T-helper 22 cell (primary cell): ENCODE data around the gene FOSL1.
A peak's percentile ranks its signal among the peaks of the same experiment; 100 is the strongest.

Experiments used
- DNase-seq: peaks from one replicate; pipeline ENCODE4 v3.0.0-alpha.2; 2020; ENCODE audit warnings: low read depth

The FOSL1 gene

GRCh38 chr11:65882120-65883057 is 17.8 kb downstream of the FOSL1 start:
- DNase-seq: no peak

GRCh38 chr11:65880844-65881421 is 19.3 kb downstream of the FOSL1 start:
- no peak for DNase-seq

- no peak for DNase-seq
Measured at GRCh38 chr11:65880027-65880426, 20.2 kb downstream of the FOSL1 start.

DNA sequence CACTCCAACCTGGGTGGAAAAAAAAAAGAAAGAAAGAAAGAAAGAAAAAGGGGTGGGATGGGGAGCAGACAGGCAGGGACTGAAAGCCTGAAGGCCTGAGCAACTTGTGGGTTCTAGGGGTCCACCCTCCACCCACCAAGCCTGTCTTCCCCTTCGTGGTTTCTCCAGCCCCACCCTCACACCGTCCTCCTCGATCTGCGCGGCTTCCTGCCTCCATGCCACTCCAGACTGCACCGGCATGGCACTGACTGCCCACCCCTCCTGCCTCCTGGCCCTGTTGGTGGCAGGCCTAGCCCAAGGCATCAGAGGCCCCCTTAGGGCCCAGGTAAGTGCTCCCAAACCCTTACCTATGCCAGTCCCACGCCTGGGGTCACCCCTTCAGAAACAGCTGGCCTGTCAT is 20.6 kb downstream of the FOSL1 start, which contains the start of gene CTSW:
Gene CTSW (plus strand): TSS at position 221 of the 400 bp plus-strand sequence. CDS start 18 bp downstream, at position 239.
- no peak for DNase-seq

DNA sequence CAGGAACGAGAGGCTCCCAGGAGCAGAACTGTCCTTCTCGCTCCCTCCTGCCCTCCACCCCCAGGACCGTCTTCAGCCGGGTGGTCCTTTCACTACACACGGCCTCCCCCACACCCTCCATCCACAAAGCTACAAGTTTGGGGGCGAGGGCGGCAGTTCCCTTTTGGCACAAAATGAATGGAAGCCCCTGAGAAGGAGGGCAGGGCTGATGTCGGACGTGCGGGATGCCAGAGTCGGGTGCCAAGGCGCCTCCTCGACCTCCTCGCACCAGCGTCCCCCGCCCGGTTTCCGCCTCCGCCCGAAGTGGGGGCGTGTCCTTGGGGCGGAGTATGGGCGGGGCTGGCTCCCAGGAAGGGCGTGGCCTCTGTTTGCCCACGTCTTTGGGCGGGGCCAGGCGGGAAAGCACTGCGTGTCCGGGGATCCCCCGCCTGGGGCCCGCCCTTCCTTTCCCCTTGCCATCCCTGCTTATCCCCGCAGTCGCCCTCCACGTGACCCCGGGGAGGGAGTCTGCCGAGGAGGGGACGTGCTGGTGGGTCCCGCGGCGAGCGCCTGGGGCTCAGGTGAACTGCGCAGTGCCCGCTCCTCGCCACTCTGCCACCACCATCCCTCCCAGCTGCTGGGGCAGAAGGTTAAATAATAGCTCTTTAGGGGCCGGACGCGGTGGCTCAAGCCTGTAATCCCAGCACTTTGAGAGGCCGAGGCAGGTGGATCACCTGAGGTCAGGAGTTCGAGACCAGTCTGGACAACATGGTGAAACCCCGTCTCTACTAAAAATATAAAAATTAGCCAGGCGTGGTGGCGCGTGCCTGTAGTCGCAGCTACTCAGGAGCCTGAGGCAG is 26.7 kb downstream of the FOSL1 start:
- DNase-seq: peak; percentile 93

DNA sequence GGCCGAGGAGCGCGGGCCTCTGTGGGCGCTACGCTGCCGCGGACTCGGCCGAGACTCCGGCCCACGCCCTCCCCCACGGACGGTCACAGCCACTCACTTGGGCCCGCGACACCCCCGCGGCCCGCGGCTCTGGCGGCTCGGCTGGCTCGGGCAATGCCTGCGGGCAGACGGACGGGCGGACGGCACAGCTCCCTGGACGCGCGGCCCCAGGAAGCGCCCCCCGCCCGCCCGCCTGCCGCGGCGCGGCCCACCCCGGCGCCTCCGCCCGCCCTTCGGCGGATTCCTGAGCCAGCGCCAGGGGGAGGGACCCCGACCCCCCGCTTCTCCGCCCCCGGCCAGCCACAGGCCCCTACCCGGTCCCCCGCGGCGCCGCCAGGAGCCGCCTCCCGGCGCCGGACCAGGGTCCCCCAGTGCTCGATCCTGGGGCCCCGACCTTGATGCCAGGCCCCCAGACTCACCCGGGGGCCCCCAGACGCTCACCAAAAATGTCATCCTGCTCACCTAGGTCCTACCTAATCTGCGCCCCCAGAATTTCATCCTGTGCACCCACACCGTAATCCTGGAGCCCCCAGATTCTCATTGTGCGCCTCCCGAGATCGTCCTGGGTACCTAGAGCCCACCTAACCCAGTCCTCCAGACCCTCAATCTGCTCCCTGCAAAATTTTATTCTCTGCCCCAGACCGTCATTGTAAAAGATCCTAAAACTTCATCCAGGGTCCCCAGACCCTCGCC is 27.4 kb downstream of the FOSL1 start, which contains the start of gene EFEMP2:
Gene EFEMP2 (minus strand): TSS at position 215 of the 732 bp plus-strand sequence. CDS start 446 bp downstream, outside the sequence.
- DNase-seq: no peak

GRCh38 chr11:65871811-65872548 is 28.2 kb downstream of the FOSL1 start:
- no peak for DNase-seq

DNA sequence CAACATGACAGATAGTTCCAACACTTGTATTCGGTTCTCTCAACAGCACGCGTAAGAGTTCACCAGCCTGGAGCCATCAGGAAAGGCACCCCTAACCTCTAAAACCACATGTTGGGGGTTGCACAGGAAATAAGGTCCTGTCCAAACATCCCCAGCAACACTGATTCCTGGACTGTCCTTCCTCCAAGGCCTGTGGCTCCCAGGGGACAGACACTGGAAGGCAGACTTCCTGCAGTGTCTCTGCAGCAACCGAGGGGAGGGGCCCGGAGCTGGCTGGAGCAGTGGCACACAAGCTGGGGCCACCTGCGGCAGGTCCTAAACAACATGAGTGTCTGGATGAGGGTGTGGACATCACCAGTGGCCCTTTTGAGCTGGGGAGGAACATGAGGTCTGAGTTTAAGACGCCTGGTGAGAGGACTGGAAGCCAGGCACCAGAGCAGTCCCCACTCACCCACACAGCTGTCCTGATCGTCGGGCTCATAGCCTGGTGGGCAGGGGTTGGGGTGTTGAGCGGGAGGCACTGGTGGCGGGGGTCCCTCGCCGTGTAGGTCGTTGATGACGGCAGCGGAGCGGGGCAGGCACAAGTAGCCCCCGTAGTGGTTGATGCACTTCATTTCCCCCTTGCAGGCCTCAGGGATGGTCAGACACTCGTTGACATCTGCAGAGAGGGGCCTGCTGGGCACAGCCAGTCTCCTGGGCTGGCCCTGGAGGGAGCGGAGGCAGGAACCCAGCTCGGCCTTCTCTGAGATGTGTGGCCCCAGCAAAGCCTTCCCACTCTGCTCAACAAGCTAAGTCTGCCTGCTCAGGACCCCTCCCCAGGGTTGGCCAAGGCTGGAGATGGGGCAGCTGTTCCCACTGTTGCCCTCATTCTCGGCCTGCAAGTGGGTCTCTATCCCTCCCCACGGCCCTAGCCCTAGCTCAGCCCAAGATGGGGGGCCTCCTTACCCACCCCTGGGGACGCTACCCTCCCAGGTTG is 29.2 kb downstream of the FOSL1 start:
- no peak for DNase-seq

GRCh38 chr11:65870307-65870658 is 29.9 kb downstream of the FOSL1 start:
- no peak for DNase-seq

DNA sequence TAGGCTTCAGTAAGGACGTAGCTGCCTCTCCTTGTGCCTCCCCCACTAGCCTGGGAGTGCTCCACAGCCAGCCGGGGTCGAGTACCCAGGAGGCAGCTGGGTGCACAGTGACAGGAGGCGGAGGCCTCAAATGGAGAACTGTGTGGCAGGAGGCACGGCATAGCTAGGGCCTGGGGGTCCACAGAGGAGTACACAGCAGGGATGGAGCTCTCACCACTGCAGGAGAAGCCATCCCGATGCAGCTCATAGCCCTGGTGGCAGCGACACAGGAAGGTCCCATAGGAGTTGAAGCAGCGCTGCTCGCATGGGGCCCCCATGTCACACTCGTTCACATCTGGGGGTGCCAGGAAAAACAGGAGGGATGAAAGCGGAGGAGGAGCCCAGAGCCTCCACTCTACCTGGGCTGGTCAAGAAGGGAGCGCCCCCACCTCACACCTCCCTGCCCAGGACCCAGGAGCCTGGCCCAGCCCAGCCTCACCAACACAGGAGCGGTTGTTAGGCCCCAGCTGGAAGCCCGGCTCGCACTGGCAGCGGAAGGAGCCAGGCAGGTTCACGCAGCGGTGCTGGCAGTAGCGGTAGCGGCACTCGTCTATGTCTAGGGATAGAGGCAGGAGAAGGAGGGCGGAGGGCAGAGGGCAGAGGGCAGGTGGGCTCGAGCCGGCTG is 30.4 kb downstream of the FOSL1 start:
- no peak for DNase-seq

DNA sequence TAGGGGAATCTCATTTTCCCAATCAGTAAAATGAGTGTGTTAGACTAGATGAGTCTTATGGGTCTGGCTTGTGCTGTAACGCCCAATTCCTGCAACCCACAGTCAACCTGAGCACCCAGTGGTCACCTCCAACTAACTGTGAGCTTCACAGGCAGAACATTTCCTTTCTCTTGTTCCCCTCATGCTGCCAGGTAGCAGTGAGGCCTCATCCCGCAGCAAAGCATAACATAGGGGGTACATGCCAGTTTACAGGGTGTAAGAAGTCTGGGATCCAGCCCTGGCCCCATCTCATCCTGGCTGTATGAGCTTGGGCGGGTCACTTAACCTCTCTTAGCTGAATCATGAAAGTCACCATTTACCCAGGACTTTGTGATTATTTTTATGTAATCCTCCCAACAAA is 31.3 kb downstream of the FOSL1 start:
- no peak for DNase-seq

GRCh38 chr11:65868076-65868667 is 32.0 kb downstream of the FOSL1 start:
- DNase-seq: no peak

DNA sequence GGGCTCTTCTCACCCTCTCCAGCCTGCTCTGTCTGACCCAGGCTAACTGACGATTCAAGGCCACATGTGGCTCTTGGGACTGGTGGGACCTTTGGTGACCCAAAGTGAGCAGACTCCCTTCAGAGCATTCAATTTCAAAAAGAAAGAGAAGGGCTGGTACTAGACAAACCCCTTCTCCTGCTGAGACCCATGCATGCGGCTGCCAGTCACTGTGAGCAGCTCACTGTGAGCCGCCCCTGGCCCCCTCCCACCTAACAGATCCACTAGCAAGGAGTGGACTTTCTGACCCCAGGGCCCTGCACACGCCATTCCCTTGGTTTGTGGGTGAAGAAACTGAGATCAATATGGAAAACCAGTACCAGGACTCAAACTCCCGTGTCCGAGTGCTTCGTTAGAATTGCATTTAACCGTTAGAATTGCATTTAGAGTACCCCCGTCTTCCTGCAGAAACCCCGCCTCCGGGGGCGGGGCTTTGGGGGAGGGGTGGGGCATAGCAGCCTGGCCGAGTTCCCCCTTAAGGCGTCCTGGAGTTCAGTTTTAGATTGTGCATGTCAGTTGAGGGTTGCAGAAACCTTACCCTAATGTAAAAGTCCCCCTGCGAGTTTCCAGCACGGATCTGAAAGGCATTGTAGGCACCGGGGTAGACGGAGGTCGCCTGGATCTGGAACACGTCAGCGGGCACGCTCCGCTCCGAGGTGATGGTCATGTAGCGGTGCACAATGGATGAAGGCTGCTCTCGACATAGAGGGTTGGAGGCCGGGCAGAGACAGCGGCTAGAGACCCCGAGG is 32.7 kb downstream of the FOSL1 start:
- no peak for DNase-seq

- DNase-seq: no peak
Measured at GRCh38 chr11:65866509-65867283, 33.5 kb downstream of the FOSL1 start.

DNA sequence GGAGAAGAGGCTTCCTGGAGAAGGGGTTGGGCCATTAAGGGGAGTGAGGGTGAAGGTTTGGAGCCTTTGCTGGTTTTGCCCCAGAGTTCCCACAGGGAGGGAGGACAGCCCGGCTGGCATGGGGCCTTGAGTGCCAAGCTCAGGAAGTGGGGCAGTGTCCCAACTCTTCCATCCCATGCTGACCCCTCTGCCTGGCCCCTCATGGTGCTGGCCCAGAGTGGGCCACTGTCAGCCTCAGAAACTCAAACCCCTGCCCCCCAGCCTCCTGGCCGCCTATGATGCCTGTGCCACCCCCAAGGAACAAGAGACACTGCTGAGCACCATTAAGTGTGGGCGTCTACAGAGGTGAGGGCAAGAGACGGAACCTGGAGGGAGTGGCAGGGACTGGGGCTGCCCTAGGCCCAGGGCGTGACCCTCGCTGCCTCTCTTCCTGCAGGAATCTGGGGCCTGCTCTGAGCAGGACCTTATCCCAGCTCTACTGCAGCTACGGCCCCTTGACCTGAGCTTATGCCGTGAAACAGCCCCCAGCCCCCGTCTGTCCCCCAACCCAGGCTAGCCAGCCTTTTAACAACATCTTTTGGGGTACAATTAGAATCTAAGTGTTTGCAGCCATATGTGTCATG is 34.5 kb downstream of the FOSL1 start:
- DNase-seq: no peak

- no peak for DNase-seq
Measured at GRCh38 chr11:65864706-65865471, 35.3 kb downstream of the FOSL1 start.
